Endometrium (tissue), 2 donors: ENCODE data around the gene SDCBP2.
"Not testable (repeated sequence)": the region's sequence is repeated elsewhere in the genome, so short reads cannot be mapped to it uniquely, and the experiment has no call there.

ENCODE experiments used
- FAIRE-seq: peaks from 2 replicates; lab custom pipeline; 2012; peaks lifted over from hg19 to GRCh38; lab: Jason Lieb, UNC
- donor health status: control.
- donor health status: control.

SDCBP2 gene

GRCh38 chr20:1357921-1358671, 29.2 kb upstream of the SDCBP2 start:
- FAIRE-seq: no peak

GRCh38 chr20:1353956-1354355, 25.0 kb upstream of the SDCBP2 start:
- no peak for FAIRE-seq

- no peak for FAIRE-seq
These were observed 17.5 kb upstream of the SDCBP2 start for GRCh38 chr20:1346315-1346969.

- no peak for FAIRE-seq
These were observed 16.8 kb upstream of the SDCBP2 start for GRCh38 chr20:1345756-1346093.

GRCh38 chr20:1345030-1345755, 16.3 kb upstream of the SDCBP2 start:
- FAIRE-seq: no peak

- FAIRE-seq: not testable (repeated sequence)
These were observed 14.6 kb upstream of the SDCBP2 start for GRCh38 chr20:1343446-1344124.

GRCh38 chr20:1341561-1342265, 12.8 kb upstream of the SDCBP2 start:
- FAIRE-seq: no peak

GRCh38 chr20:1338801-1339200, 9.9 kb upstream of the SDCBP2 start:
- FAIRE-seq: no peak

- FAIRE-seq: no peak
These were observed 9.2 kb upstream of the SDCBP2 start for GRCh38 chr20:1338096-1338495.

GRCh38 chr20:1337441-1337840, 8.5 kb upstream of the SDCBP2 start:
- no peak for FAIRE-seq

- no peak for FAIRE-seq
These were observed 7.9 kb upstream of the SDCBP2 start for GRCh38 chr20:1336699-1337367.

GRCh38 chr20:1335961-1336698, 7.2 kb upstream of the SDCBP2 start:
- FAIRE-seq: no peak

GRCh38 chr20:1334761-1335160, 5.8 kb upstream of the SDCBP2 start:
- FAIRE-seq: no peak

- no peak for FAIRE-seq
These were observed 5.4 kb upstream of the SDCBP2 start for GRCh38 chr20:1334370-1334731.

GRCh38 chr20:1333462-1334369, 4.8 kb upstream of the SDCBP2 start:
- FAIRE-seq: no peak

- FAIRE-seq: no peak
These were observed 3.9 kb upstream of the SDCBP2 start for GRCh38 chr20:1332749-1333300.

- no peak for FAIRE-seq
These were observed 3.0 kb upstream of the SDCBP2 start for GRCh38 chr20:1331801-1332453.

GRCh38 chr20:1331101-1331500, 2.2 kb upstream of the SDCBP2 start:
- FAIRE-seq: no peak
